ENCODE data around the gene SUPT7L. TPM values are rescaled to one million over a fixed set of nuclear protein-coding genes. Genes with fewer than 3 reads are reported as not detected.
A peak's percentile ranks its signal among the peaks of the same experiment; 100 is the strongest.

SUPT7L gene
- total RNA-seq (10 to 100 TPM; 12.3 to 14.6 TPM), polyA plus RNA-seq (10 to 100 TPM in 1 of 2 donors, 1 to 10 TPM in 1; 9.6 to 10.7 TPM)

GRCh38 chr2:27663285-27664153 lies at the start of gene SUPT7L, which contains the start of gene SLC4A1AP:
TSS of gene SUPT7L (minus strand) at chr2:27663614. CDS start at chr2:27662192, 1,422 bp downstream.
TSS of gene SLC4A1AP (plus strand) at chr2:27663889. CDS start at chr2:27663915, 26 bp downstream.
- TF ChIP-seq MAX (IDR thresholded peaks at IDR 0.05) (peak; percentile 49), HNF4A (conservative IDR thresholded peaks at IDR 0.05) (peak in 1 of 2 donors; percentile 17), RAD21 (IDR thresholded peaks at IDR 0.05) (peak in 1 of 2 donors; percentile 25), REST (IDR thresholded peaks at IDR 0.05) (peak; percentile 60), EGR1 (IDR thresholded peaks at IDR 0.05; ENCODE audit: low read depth in 2 of 2) (no peak), CTCF (IDR thresholded peaks at IDR 0.05; ENCODE audit: low read depth, low read length, missing input control) (no peak), GABPA (IDR thresholded peaks at IDR 0.05 in 1 of 2, conservative IDR thresholded peaks at IDR 0.05 in 1 of 2) (peak; percentile 98 to 99), ATF3 (IDR thresholded peaks at IDR 0.05) (peak; percentile 67), RXRA (IDR thresholded peaks at IDR 0.05) (peak in 1 of 2 donors; percentile 36), TAF1 (conservative IDR thresholded peaks at IDR 0.05) (no peak), ZBTB33 (IDR thresholded peaks at IDR 0.05) (peak; percentile 55), FOXA2 (IDR thresholded peaks at IDR 0.05) (peak; percentile 13), SP1 (IDR thresholded peaks at IDR 0.05) (peak; percentile 12), JUND (IDR thresholded peaks at IDR 0.05) (no peak), YY1 (IDR thresholded peaks at IDR 0.05) (peak; percentile 97)
- peak; percentile 84 for DNase-seq (ENCODE audit: low spot score)
- under 1% methylated on average over 56 of the region's 56 CpGs for WGBS
- Histone ChIP-seq H3K36me3 (ENCODE audit: control insufficient read depth in 4 of 4, insufficient read depth in 3 of 4, low read depth in 1 of 4, low read length in 3 of 4) (peaks cover 8 to 30% (median 18%) of the 10 kb centered on the region in 4 donors), H3K27me3 (ENCODE audit: control insufficient read depth in 4 of 4, insufficient read depth in 4 of 4, low read length in 3 of 4) (no peaks in the 10 kb centered on the region), H3K9me3 (ENCODE audit: control insufficient read depth in 4 of 4, low read length in 3 of 4) (no peaks in the 10 kb centered on the region), H3K27ac (ENCODE audit: low read depth in 1 of 2, low read length in 2 of 2) (peak within 1 kb of the TSS; percentile 84 to 87), H3K4me1 (ENCODE audit: control insufficient read depth in 4 of 4, insufficient read depth in 4 of 4, low read length in 3 of 4) (peaks cover 9 to 29% (median 26%) of the 10 kb centered on the region in 4 donors), H3K9ac (ENCODE audit: low read depth in 1 of 2, low read length in 2 of 2) (peak within 1 kb of the TSS; percentile 69 to 89), H3K4me3 (ENCODE audit: low read depth in 1 of 3, low read length in 3 of 3) (peak within 1 kb of the TSS; percentile 75 to 100 (median 88))
